Erythroblast (primary cell): Measurements from ENCODE around the gene POMGNT1.
"Not testable (repeated sequence)": the region's sequence is repeated elsewhere in the genome, so short reads cannot be mapped to it uniquely, and the experiment has no call there.

Experiments
- GATA1 ChIP-seq: IDR thresholded peaks from 2 replicates; pipeline ENCODE4 v1.6.1; 2011; ENCODE audit warnings: low read depth, mild to moderate bottlenecking, control low read depth, low read length, moderate library complexity
- POLR2A ChIP-seq: IDR thresholded peaks from 2 replicates; pipeline ENCODE4 v1.6.1; 2011; ENCODE audit warnings: mild to moderate bottlenecking, low read length

DNA sequence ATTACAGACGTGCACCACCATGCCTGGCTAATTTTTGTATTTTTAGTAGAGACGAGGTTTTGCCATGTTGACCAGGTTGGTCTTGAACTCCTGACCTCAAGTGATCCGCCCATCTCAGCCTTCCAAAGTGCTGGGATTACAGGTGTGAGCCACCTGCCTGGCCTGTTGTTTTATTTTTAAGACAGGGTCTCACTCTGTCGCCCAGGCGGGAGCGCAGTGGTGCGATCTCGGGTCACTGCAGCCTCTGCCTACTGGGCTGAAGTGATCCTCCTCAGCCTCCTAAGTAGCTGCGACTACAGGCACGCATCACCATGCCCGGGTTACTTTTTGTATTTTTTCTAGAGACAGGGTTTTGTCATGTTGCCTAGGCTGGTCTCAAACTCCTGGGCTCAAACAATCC, 24.8 kb upstream of the POMGNT1 start:
- not testable (repeated sequence) for TF ChIP-seq POLR2A, GATA1
